GM21723 (cell line): ENCODE measurements around the gene AQP2.

ENCODE experiments used
- ATAC-seq: cut with Tn5 transposase; IDR thresholded peaks from one replicate; pipeline ENCODE4 v1.9.1; 2021; ENCODE audit warnings: mild to moderate bottlenecking, moderate library complexity; ENCODE audit not compliant: unreplicated experiment

Gene AQP2

DNA sequence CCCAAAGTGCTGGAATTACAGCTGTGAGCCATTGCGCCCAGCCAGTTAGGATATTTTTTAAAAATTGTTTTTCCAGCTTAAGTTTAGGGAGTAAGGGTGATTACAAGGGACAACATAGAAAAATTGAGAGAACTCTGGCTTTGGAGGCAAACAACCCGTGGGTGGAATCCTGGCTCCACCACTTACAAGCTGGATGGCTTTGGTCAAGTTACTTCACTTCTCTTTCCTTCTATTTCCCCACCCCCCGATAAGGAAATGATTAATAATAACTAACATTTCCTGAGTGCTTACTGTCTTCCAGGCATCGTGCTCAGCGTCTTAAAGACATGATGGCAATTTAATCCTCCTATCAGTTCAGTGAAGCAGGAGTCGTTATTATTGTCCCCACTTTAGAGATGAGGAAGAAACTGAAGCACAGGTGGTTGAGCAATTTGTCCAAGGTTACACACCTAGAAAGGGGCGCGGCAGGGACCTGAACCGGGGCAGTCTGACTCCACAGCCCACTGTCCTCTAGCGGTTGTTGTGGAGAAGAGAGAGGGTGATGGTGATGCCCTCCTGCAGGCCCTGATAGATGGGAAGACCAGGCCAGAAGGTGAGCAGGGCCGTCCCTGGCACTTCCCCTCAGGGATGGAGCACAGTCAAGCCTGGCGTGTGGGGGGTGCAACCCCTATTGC lies 30.2 kb upstream of the AQP2 start:
- no peak for ATAC-seq

- ATAC-seq = no peak
These were observed 29.6 kb upstream of the AQP2 start for GRCh38 chr12:49920915-49921286.

DNA sequence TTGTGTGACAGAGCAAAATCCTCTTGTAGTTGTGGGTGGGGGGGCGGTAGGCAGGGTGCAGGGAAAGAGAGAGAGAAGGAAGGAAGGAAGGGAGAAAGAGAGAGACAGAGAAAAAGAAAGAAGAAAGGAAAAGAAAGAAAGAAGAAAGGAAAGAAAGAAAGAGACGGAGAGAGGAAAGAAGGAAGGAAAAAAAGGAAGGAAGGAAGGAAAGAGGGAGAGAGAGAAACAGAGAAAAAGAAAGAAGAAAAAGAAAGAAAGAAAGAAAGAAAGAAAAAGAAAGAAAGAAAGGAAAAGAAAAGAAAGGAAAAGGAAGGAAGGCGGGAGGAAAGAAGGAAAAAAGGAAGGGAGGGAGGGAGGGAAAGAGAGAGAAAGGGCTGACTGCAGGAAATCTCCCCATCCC lies 29.2 kb upstream of the AQP2 start:
- no peak for ATAC-seq

DNA sequence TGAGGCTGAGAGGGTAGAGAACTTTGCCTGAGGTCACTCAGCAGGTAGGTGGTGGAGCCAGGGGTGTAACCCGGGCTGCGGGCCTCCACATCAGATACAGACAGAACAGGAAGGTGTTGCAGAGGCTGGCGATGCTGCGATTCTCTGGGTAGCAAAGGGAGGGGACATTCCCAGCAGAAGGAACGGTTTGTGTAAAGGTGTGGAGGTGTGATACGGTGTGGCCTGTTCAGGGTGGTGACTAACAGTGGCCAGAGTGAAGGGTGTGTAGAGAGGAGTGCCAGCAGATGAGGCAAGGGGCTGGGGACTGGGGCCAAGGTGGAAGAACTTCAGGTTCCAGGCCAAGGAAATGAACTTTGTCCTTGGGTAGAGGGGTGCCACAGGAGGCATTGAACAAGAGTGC lies 28.6 kb upstream of the AQP2 start:
- no peak for ATAC-seq

GRCh38 chr12:49922349-49923034 lies 28.0 kb upstream of the AQP2 start:
- ATAC-seq = no peak

- ATAC-seq = no peak
These were observed 27.4 kb upstream of the AQP2 start for GRCh38 chr12:49923035-49923644.

DNA sequence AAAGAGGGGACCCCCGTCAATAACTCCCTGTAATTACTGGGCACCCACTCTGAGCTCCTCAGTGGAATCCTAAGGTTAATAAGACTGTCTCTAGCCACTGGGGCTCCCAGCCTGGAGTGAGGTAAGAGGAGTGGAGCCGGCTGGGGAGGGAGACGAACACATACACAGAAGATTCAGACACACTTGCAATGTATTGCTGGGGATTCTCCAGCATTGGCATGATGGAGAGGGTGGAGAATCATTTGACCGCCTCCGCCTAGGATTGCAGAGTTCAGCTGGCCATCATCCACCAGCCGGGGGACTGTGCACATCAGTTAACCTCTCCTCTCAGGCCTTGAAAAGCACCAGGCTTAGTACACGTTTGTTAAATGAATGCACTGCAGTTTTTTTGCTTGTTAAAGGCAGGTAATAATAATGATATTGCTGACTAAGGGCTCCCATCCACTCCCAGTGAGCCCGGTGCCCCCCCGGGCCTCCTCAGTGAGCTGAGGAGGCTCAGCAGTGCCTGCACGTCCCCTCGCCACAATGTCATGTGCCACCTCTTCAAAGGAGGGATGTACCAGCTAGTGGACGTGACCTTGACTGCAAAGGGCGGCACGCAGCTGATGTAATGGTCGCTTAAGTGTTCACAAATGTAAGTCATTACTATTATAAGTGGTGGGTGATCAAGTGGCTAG lies 26.5 kb upstream of the AQP2 start:
- ATAC-seq = no peak

- no peak for ATAC-seq
These were observed 25.8 kb upstream of the AQP2 start for GRCh38 chr12:49924628-49925246.

GRCh38 chr12:49925433-49926204 lies 24.9 kb upstream of the AQP2 start:
- no peak for ATAC-seq

GRCh38 chr12:49928471-49928870 lies 22.1 kb upstream of the AQP2 start:
- ATAC-seq = no peak

DNA sequence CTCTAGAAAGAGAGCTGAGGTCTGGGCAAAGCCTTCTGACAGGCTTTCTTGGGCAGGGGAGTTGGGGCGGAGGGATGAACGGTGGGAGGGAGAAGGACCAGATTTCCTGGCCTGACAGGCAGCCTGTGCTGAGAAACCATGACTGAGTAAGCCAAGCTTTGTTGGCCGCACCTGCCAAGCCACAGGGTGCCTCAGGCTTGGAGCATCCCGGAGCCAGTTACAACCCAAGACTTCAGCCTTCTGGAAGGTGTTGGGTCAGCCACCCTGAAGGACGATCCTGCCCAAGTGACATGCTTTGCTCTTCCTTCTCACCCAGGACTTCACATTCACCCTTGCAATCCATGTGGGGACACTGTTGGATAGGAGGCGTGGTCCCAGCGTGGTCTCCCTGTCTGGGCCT lies 21.0 kb upstream of the AQP2 start:
- ATAC-seq = no peak

- ATAC-seq = no peak
These were observed 19.8 kb upstream of the AQP2 start for GRCh38 chr12:49930515-49931288.

DNA sequence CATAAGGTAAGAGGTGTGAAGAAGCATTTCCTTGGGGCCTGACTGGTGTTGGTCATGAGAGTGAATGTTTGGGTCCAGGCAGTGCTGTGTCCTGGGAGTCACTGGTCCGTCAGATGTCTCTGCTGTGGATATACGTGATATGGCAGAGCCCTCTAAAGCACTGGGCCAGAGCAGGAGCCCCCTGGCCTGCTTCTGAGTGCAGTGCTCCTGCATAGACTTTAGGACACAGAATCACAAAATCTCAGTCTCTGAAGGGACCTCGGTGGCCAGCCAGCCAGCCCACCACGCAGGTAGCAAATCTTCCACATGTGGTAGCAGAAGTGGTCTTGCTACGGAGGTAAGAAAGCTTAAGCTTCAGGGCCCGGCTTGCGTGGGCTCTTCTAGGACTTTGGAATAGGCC lies 18.5 kb upstream of the AQP2 start:
- ATAC-seq = no peak

DNA sequence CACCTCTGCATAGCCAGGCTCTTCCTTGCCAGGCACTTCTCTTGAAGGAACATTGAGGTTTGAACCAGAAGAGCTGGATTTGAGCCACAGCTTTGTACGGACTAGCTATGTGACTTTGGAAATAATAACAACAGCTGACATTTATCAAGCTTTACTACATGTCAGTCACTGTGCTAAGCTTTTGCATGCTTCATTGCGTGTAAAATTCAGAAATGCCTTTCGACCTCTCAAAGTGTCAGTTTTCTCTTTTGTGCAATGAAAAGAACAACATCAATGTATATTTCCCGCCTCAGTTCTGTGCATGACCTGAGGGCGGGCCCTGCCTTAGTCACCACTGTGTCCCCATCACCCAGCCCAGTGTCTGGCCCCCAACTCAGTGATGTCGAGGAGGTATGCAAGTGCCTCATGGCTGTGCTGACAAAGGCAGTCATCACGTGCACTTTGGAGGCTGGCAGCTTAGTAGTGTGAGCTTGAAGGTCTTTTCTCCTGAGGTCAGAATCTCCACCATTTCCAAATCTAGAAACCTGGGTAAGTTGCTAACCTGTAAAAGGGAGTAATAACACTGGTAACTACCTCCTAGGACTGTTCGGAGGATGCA lies 17.9 kb upstream of the AQP2 start:
- ATAC-seq = no peak

DNA sequence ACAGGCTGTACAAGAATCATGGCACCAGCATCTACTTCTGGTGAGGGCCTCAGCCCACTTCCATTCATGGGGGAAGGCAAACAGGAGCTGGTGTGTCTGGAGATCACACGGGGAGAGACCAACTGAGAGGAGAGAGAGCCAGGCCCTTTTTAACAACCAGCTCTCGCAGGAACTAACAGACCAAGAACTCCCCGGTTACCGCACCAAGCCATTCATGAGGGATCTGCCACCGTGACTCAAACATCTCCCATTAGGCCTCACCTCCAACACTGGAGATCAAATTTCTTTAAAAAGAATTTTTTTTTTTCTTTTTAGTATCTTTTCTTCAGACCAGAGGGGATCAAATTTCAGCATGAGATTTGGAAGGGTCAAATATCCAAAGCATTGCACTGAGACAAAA lies 16.7 kb upstream of the AQP2 start:
- ATAC-seq = no peak

- ATAC-seq = no peak
These were observed 16.0 kb upstream of the AQP2 start for GRCh38 chr12:49934505-49934904.

DNA sequence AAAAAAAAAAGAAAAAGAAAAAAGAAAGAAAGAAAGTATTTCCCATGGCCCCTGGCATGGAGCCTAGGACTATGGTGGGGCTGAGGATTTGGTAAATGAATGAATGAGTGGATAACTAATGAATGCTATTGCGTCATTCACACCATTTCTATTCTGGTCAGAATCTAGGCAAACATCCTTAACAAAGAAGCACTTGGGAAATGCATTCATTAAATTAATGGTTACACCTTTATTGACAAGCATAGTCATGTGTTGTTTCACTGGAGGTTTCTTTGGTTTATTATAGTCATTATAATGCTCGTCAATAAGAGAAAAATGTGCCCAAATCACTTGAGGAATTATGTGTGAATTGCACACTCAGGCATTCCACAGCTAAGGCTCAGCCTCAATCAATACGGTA lies 13.6 kb upstream of the AQP2 start:
- no peak for ATAC-seq

DNA sequence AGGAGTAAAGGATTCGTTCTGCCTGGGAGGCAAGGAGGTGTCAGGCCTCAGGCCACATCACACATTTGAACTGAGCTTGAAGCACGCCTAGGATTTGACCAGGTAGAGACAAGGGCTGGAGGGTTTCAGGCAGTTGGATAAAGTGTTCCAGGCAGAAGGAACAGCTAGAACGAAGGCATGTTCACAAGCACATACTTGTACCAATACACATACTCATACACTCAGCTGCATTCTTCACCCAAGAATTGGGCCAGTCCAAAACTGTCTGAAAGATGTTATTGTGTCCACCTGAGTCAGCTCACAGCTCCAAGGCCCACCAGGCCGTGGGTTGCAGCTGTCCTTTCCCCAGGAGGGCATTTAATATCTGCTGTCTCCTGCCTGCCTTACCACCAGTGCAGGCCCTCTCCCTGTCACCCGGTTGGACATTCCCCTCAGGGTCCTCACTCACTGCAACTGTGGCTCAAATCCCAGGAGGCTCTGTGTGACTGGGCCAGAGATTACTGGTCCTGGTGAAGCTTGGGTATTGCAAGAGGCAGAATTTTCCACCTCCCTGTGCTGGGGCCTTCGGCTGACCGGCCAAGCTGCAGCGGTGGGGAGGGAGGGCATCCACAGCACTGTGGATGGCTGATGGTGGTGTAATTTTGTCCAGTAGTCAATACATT lies 12.8 kb upstream of the AQP2 start:
- ATAC-seq = no peak

- ATAC-seq = no peak
These were observed 11.2 kb upstream of the AQP2 start for GRCh38 chr12:49939307-49939706.
